GM23338 (cell line): ENCODE measurements around the gene HBD. TPM values are rescaled to one million over a fixed set of nuclear protein-coding genes. Genes with fewer than 3 reads are reported as not detected.

Experiments used
- ATAC-seq: fragments of 200-7000 bp; cut with Tn5 transposase; 3 replicates; pipeline ENCODE4 v1.9.1; 2020
- DNase-seq: peaks from one replicate; pipeline ENCODE4 v3.0.0-alpha.2; 2015; ENCODE audit warnings: low spot score
- H2AFZ ChIP-seq: fragments of 200-600 bp; sonication (generic); 2 replicates; pipeline ENCODE4 v1.8.0; 2016; ENCODE audit warnings: antibody characterized with exemption, mild to moderate bottlenecking, moderate library complexity
- H3F3A ChIP-seq: fragments of 200-600 bp; sonication (generic); replicated peaks from 2 replicates; pipeline ENCODE4 v1.8.0; 2017; ENCODE audit warnings: antibody characterized with exemption, mixed run types, low read depth
- H3K27ac ChIP-seq: fragments of 200-600 bp; sonication (generic); 2 replicates; pipeline ENCODE4 v1.6.1; 2016; ENCODE audit warnings: low read depth
- H3K27me3 ChIP-seq: fragments of 200-600 bp; sonication (generic); 2 replicates; pipeline ENCODE4 v1.8.0; 2016; ENCODE audit warnings: mild to moderate bottlenecking, mixed run types, moderate library complexity; ENCODE audit not compliant: insufficient read depth
- H3K36me3 ChIP-seq: fragments of 200-600 bp; sonication (generic); 2 replicates; pipeline ENCODE4 v1.8.0; 2016; ENCODE audit warnings: mild to moderate bottlenecking; ENCODE audit not compliant: insufficient read depth
- H3K4me1 ChIP-seq: fragments of 200-600 bp; sonication (generic); 2 replicates; pipeline ENCODE4 v1.8.0; 2016; ENCODE audit warnings: mild to moderate bottlenecking, moderate library complexity; ENCODE audit not compliant: insufficient read depth
- H3K4me2 ChIP-seq: fragments of 200-600 bp; sonication (generic); 2 replicates; pipeline ENCODE4 v1.7.1; 2017; ENCODE audit warnings: mixed run types
- H3K4me3 ChIP-seq: fragments of 200-600 bp; sonication (generic); 2 replicates; pipeline ENCODE4 v1.6.1; 2016; ENCODE audit warnings: mixed run types
- H3K79me2 ChIP-seq: fragments of 200-600 bp; sonication (generic); replicated peaks from 2 replicates; pipeline ENCODE4 v1.8.0; 2017; ENCODE audit warnings: mild to moderate bottlenecking; ENCODE audit not compliant: insufficient read depth
- H3K9me2 ChIP-seq: fragments of 200-600 bp; sonication (generic); 2 replicates; pipeline ENCODE4 v1.8.0; 2017; ENCODE audit not compliant: insufficient read depth
- H4K20me1 ChIP-seq: fragments of 200-600 bp; sonication (generic); replicated peaks from 2 replicates; pipeline ENCODE4 v1.8.0; 2017; ENCODE audit warnings: mild to moderate bottlenecking; ENCODE audit not compliant: insufficient read depth
- H3K27ac Mint-ChIP-seq: 2 replicates; pipeline ENCODE4 v1.8.0; 2020; ENCODE audit warnings: inconsistent platforms, mild to moderate bottlenecking, moderate library complexity, mixed read lengths
- H3K27me3 Mint-ChIP-seq: 3 replicates; pipeline ENCODE4 v1.8.0; 2022; ENCODE audit warnings: low read depth, mild to moderate bottlenecking, moderate library complexity, mixed read lengths, inconsistent platforms; ENCODE audit not compliant: insufficient read depth, poor library complexity
- H3K36me3 Mint-ChIP-seq: 3 replicates; pipeline ENCODE4 v1.8.0; 2021; ENCODE audit warnings: low read depth, mild to moderate bottlenecking, inconsistent platforms, moderate library complexity, mixed read lengths
- H3K4me1 Mint-ChIP-seq: 3 replicates; pipeline ENCODE4 v1.8.0; 2020; ENCODE audit warnings: mild to moderate bottlenecking, inconsistent platforms, mixed read lengths
- H3K4me3 Mint-ChIP-seq: 3 replicates; pipeline ENCODE4 v1.8.0; 2021; ENCODE audit warnings: moderate library complexity, mild to moderate bottlenecking, inconsistent platforms, mixed read lengths
- H3K9me3 Mint-ChIP-seq: 3 replicates; pipeline ENCODE4 v1.8.0; 2020; ENCODE audit warnings: moderate library complexity, mild to moderate bottlenecking, inconsistent platforms, mixed read lengths
- CTCF ChIP-seq, 2 experiments: fragments of 200-600 bp in 1 of 2; sonication (generic) in 1 of 2; conservative IDR thresholded peaks; 2 replicates each; pipeline versions ENCODE4 v1.5.1 to v1.6.1; 2016 to 2017; ENCODE audit warnings: antibody characterized with exemption in 2 of 2, low read depth in 2 of 2, mild to moderate bottlenecking in 2 of 2, moderate library complexity in 1 of 2
- EZH2 ChIP-seq: fragments of 200-600 bp; sonication (generic); IDR thresholded peaks from one replicate; pipeline ENCODE4 v1.8.0; 2017; ENCODE audit warnings: antibody characterized with exemption, mild to moderate bottlenecking, low read depth; ENCODE audit not compliant: unreplicated experiment
- EZH2phosphoT487 ChIP-seq: fragments of 200-600 bp; sonication (generic); IDR thresholded peaks from one replicate; pipeline ENCODE4 v1.8.1; 2018; ENCODE audit warnings: antibody characterized with exemption; ENCODE audit not compliant: unreplicated experiment
- JUNB ChIP-seq: IDR thresholded peaks from one replicate; pipeline ENCODE4 v1.6.1; 2016; ENCODE audit warnings: antibody characterized with exemption; ENCODE audit not compliant: unreplicated experiment
- POLR2AphosphoS5 ChIP-seq: IDR thresholded peaks from 2 replicates; pipeline ENCODE4 v1.6.1; 2016; ENCODE audit warnings: antibody characterized with exemption, low read depth
- REST ChIP-seq: IDR thresholded peaks from one replicate; pipeline ENCODE4 v1.6.1; 2018; ENCODE audit warnings: antibody characterized with exemption; ENCODE audit not compliant: unreplicated experiment
- long read RNA-seq: library from polyadenylated mRNA; unstranded; transcript quantifications from one replicate; pipeline ENCODE4 v2.0.0, GENCODE V29; 2020; ENCODE audit not compliant: unreplicated experiment
- polyA plus RNA-seq: library from polyadenylated mRNA; unstranded; fragments of >200 nt; fragmentation: Nextera tagmentation; extraction: Ambion mirVana; gene quantifications from 2 replicates; pipeline ENCODE4 v1.2.1, GENCODE V29; 2016
- total RNA-seq: library from RNA; depleted of rRNA; stranded (reverse); fragments of >200 nt; shearing (Covaris generic); gene quantifications from 2 replicates; pipeline ENCODE4 v1.2.3, GENCODE V29; 2014; rRNA removed
- TF ChIP-seq, protein P1 (sequence below): fragments of 250-450 bp; sonication (Bioruptor Pico); IDR thresholded peaks from 2 replicates; pipeline ENCODE4 v1.5.0; 2020; ENCODE audit warnings: mild to moderate bottlenecking, moderate library complexity

Gene HBD
- not detected in 2 replicates for total RNA-seq
- polyA plus RNA-seq = not detected in 2 replicates
- long read RNA-seq = 0 reads

DNA sequence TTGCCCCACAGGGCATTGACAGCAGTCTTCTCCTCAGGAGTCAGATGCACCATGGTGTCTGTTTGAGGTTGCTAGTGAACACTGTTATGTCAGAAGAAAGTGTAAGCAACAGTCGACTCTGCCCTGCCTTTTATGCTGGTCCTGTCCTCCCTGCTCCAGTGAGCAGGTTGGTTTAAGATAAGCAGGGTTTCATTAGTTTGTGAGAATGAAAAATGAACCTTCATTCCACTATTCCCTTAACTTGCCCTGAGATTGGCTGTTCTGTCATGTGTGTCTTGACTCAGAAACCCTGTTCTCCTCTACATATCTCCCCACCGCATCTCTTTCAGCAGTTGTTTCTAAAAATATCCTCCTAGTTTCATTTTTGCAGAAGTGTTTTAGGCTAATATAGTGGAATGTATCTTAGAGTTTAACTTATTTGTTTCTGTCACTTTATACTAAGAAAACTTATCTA is at the start of gene HBD:
Gene HBD (minus strand): TSS at position 103 of the 454 bp plus-strand sequence. CDS start 50 bp downstream, at position 53.
- Mint-ChIP-seq H3K27ac (no peak within 1 kb of the TSS), H3K4me3 (no peak within 1 kb of the TSS), H3K36me3 (no peaks in the 10 kb centered on the region), H3K9me3 (no peaks in the 10 kb centered on the region), H3K4me1 (no peaks in the 10 kb centered on the region), H3K27me3 (no peaks in the 10 kb centered on the region)
- Histone ChIP-seq H3F3A (no peaks in the 10 kb centered on the region), H3K27ac (no peak within 1 kb of the TSS), H3K36me3 (no peaks in the 10 kb centered on the region), H2AFZ (no peak within 1 kb of the TSS), H3K27me3 (no peaks in the 10 kb centered on the region), H3K79me2 (no peaks in the 10 kb centered on the region), H3K4me2 (no peak within 1 kb of the TSS), H3K9me2 (no peaks in the 10 kb centered on the region), H3K4me1 (no peaks in the 10 kb centered on the region), H3K4me3 (no peak within 1 kb of the TSS), H4K20me1 (no peaks in the 10 kb centered on the region)
- ATAC-seq (no peak), DNase-seq (no peak)
- TF ChIP-seq CTCF (conservative IDR thresholded peaks at IDR 0.05; ENCODE audit: low read depth in 2 of 2) = no peak
- TF ChIP-seq, protein P1, sequence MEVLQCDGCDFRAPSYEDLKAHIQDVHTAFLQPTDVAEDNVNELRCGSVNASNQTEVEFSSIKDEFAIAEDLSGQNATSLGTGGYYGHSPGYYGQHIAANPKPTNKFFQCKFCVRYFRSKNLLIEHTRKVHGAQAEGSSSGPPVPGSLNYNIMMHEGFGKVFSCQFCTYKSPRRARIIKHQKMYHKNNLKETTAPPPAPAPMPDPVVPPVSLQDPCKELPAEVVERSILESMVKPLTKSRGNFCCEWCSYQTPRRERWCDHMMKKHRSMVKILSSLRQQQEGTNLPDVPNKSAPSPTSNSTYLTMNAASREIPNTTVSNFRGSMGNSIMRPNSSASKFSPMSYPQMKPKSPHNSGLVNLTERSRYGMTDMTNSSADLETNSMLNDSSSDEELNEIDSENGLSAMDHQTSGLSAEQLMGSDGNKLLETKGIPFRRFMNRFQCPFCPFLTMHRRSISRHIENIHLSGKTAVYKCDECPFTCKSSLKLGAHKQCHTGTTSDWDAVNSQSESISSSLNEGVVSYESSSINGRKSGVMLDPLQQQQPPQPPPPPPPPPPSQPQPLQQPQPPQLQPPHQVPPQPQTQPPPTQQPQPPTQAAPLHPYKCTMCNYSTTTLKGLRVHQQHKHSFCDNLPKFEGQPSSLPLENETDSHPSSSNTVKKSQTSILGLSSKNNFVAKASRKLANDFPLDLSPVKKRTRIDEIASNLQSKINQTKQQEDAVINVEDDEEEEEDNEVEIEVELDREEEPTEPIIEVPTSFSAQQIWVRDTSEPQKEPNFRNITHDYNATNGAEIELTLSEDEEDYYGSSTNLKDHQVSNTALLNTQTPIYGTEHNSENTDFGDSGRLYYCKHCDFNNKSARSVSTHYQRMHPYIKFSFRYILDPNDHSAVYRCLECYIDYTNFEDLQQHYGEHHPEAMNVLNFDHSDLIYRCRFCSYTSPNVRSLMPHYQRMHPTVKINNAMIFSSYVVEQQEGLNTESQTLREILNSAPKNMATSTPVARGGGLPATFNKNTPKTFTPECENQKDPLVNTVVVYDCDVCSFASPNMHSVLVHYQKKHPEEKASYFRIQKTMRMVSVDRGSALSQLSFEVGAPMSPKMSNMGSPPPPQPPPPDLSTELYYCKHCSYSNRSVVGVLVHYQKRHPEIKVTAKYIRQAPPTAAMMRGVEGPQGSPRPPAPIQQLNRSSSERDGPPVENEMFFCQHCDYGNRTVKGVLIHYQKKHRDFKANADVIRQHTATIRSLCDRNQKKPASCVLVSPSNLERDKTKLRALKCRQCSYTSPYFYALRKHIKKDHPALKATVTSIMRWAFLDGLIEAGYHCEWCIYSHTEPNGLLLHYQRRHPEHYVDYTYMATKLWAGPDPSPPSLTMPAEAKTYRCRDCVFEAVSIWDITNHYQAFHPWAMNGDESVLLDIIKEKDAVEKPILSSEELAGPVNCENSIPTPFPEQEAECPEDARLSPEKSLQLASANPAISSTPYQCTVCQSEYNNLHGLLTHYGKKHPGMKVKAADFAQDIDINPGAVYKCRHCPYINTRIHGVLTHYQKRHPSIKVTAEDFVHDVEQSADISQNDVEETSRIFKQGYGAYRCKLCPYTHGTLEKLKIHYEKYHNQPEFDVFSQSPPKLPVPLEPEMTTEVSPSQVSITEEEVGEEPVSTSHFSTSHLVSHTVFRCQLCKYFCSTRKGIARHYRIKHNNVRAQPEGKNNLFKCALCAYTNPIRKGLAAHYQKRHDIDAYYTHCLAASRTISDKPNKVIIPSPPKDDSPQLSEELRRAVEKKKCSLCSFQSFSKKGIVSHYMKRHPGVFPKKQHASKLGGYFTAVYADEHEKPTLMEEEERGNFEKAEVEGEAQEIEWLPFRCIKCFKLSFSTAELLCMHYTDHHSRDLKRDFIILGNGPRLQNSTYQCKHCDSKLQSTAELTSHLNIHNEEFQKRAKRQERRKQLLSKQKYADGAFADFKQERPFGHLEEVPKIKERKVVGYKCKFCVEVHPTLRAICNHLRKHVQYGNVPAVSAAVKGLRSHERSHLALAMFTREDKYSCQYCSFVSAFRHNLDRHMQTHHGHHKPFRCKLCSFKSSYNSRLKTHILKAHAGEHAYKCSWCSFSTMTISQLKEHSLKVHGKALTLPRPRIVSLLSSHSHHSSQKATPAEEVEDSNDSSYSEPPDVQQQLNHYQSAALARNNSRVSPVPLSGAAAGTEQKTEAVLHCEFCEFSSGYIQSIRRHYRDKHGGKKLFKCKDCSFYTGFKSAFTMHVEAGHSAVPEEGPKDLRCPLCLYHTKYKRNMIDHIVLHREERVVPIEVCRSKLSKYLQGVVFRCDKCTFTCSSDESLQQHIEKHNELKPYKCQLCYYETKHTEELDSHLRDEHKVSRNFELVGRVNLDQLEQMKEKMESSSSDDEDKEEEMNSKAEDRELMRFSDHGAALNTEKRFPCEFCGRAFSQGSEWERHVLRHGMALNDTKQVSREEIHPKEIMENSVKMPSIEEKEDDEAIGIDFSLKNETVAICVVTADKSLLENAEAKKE (CRISPR knock-in tag) = no peak
- no peak for TF ChIP-seq EZH2phosphoT487

DNA sequence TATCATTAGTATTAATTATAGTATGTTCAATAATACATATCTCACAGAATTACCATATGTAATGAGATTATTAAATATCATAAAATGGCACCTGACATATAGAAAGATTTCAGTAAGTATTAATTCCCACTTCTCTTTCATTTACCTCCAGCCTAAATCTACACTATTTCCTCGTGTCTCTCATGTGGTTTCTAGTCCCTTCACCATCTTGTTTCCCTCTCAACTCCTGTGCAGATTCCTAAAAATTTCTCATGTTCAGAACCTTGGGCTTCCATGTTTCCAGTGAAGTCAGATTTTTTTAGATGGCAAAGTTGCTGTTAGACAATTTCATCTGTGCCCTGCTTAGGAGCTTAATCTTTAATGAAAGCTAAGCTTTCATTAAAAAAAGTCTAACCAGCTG is 49.6 kb upstream of the HBD start:
- no peaks in the 10 kb centered on the region for H3F3A ChIP-seq
- peaks cover 5% of the 10 kb centered on the region for H3K4me1 Mint-ChIP-seq
- ATAC-seq = no peak
- no peak for TF ChIP-seq CTCF (conservative IDR thresholded peaks at IDR 0.05; ENCODE audit: low read depth in 2 of 2)
- no peak for TF ChIP-seq POLR2AphosphoS5
- no peak for TF ChIP-seq JUNB
- TF ChIP-seq REST = no peak
- TF ChIP-seq EZH2 = no peak

More for the DNA sequence above, 49.6 kb upstream of the HBD start:
- H3K79me2 ChIP-seq = no peaks in the 10 kb centered on the region
- no peak overlapping the region for H2AFZ ChIP-seq
- H3K4me3 ChIP-seq = no peak overlapping the region
- Mint-ChIP-seq H3K27me3 (peaks cover 1% of the 10 kb centered on the region), H3K9me3 (no peaks in the 10 kb centered on the region), H3K4me3 (no peak overlapping the region), H3K36me3 (no peaks in the 10 kb centered on the region), H3K27ac (no peak overlapping the region)
- no peaks in the 10 kb centered on the region for H4K20me1 ChIP-seq
- H3K9me2 ChIP-seq = peaks cover 8% of the 10 kb centered on the region; the same call in 1 of the 2 replicates
- no peaks in the 10 kb centered on the region for H3K36me3 ChIP-seq
- DNase-seq = no peak
- no peak overlapping the region for H3K4me2 ChIP-seq
- H3K4me1 ChIP-seq = no peaks in the 10 kb centered on the region
- H3K27me3 ChIP-seq = no peaks in the 10 kb centered on the region
- H3K27ac ChIP-seq = no peak overlapping the region
